Large intestine (tissue), 3 donors: ENCODE measurements around the gene KCNQ5. TPM values are rescaled to one million over a fixed set of nuclear protein-coding genes. Genes with fewer than 3 reads are reported as not detected.
A peak's percentile ranks its signal among the peaks of the same experiment; 100 is the strongest.

Experiments used
- DNase-seq, 2 donors: peaks; one replicate each; pipeline versions ENCODE4 v3.0.0 to v3.0.0-alpha.2; 2013
- H3K27ac ChIP-seq: one replicate; pipeline ENCODE4 v1.5.1; 2013; ENCODE audit warnings: low read length
- H3K27me3 ChIP-seq: 2 replicates; pipeline ENCODE4 v1.6.1; 2013; ENCODE audit warnings: low read length; ENCODE audit not compliant: control insufficient read depth, insufficient read depth
- H3K36me3 ChIP-seq: 2 replicates; pipeline ENCODE4 v1.6.1; 2013; ENCODE audit warnings: low read length; ENCODE audit not compliant: control insufficient read depth, insufficient read depth
- H3K4me1 ChIP-seq: one replicate; pipeline ENCODE4 v1.6.1; 2013; ENCODE audit warnings: low read length; ENCODE audit not compliant: control insufficient read depth, insufficient read depth
- H3K4me3 ChIP-seq: one replicate; pipeline ENCODE4 v1.5.1; 2013; ENCODE audit warnings: low read length
- H3K9me3 ChIP-seq: one replicate; pipeline ENCODE4 v1.6.1; 2013; ENCODE audit warnings: mild to moderate bottlenecking, low read depth, low read length, moderate library complexity; ENCODE audit not compliant: control insufficient read depth
- WGBS: methylation state at CpG from one replicate; pipeline ENCODE4 v1.1.5; 2013; ENCODE audit warnings: low lambda C conversion rate; ENCODE audit not compliant: insufficient coverage; 5-methylcytosine and 5-hydroxymethylcytosine counted together
- polyA plus RNA-seq: library from polyadenylated mRNA; unstranded; fragments of 120-200 nt; gene quantifications from one replicate; pipeline ENCODE4 v1.2.1, GENCODE V29; 2013

KCNQ5 gene
- polyA plus RNA-seq, 1 donor: 3.4 TPM

DNA sequence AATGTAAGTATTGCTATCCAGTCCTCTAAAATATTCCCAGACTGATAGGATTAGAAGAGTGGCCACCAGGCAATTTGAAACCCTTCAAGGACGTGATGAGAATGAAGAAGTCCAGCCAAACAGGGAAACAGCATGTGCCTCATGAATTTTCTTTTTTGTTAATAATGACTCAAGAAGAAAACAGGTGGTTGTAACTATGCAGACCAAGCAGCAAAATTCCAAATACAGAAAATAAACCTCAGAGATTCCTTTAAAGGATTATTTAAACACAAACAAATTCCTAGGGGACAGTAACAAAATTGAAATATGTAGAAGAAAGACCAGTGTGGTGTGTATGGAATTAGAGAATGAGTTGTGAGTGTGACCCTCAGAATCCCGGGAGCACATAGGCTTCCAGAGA lies 239.2 kb downstream of the KCNQ5 start:
- no peak for DNase-seq
- Histone ChIP-seq H3K27ac (no peak overlapping the region), H3K27me3 (no peaks in the 10 kb centered on the region), H3K4me1 (no peaks in the 10 kb centered on the region), H3K36me3 (no peaks in the 10 kb centered on the region), H3K4me3 (no peak overlapping the region), H3K9me3 (no peaks in the 10 kb centered on the region)
- 86% methylated on average over 1 of the region's 2 CpGs for WGBS

DNA sequence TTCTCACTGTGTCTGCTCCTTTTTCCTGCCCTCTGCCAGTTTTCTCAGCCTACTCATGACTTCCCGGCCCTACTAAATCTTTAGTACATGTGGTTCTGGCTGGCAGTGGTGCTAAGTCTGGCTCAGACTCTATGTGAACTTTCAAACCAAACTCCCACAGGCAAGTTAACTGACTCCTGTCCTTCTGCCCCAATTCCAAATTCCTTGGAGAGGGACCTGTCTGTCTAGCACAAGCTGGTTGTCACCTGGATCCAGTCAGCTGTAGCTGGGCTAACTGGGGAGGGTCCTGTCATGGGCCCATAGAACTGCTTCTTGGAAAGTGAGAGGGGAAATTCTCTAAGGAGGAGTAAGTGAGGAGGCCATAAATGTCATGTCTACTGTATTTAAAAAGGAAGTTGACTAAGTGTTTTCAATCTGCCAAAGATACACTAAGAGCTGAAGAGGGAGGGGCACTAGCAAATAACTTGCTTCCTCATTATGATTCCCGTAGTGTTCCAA lies 240.1 kb downstream of the KCNQ5 start:
- Histone ChIP-seq H3K4me1 (no peaks in the 10 kb centered on the region), H3K27ac (no peak overlapping the region), H3K27me3 (no peaks in the 10 kb centered on the region), H3K9me3 (no peaks in the 10 kb centered on the region), H3K4me3 (no peak overlapping the region), H3K36me3 (no peaks in the 10 kb centered on the region)
- DNase-seq: peak in 1 of 2 donors; percentile 3
- no CpG with 5 or more reads among the region's 2 CpGs for WGBS

DNA sequence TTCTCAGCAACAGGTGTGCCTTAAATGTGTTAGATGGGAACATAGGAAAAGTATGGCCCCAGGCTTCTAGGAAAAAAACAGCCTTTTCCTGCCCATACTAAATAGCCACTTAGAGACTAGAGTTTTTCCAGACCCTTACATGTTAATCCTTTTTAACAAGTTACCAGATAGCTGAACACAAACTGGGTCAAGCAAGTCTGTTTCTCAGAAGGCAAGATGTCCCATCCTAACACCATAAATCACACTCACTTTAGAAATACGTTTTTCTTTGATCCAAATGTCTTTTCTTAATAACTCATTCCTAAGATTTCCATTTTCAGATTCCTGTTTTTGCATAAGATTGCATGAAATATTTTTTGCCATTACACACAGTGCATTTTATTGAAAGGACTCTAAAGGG lies 241.3 kb downstream of the KCNQ5 start:
- no peaks in the 10 kb centered on the region for H3K4me1 ChIP-seq
- H3K4me3 ChIP-seq: no peak overlapping the region
- H3K9me3 ChIP-seq: no peaks in the 10 kb centered on the region
- no peak for DNase-seq
- H3K27ac ChIP-seq: no peak overlapping the region
- no peaks in the 10 kb centered on the region for H3K36me3 ChIP-seq
- no peaks in the 10 kb centered on the region for H3K27me3 ChIP-seq
- 30% methylated on average over 1 of the region's 1 CpG for WGBS

DNA sequence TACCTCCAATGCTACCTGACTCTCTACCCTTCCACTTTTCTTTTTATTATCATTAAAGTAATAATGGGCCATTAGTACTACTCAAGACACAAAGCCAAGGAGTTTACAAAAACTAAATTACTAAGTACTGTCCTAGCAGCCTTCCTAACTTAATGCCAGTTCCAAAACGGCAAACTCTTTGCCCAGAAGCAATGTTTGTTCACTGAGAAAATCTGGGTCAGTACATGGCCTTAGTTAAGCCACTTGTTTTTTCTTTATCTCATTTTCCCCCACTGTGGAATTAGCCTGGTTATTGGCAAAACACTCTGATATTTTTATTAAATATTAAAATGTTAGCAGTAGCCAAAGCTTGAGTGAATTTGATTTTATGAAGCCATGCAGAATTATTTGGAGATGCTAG lies 242.4 kb downstream of the KCNQ5 start:
- no peaks in the 10 kb centered on the region for H3K36me3 ChIP-seq
- H3K9me3 ChIP-seq: no peaks in the 10 kb centered on the region
- no peaks in the 10 kb centered on the region for H3K4me1 ChIP-seq
- no peaks in the 10 kb centered on the region for H3K27me3 ChIP-seq
- 20% methylated on average over 1 of the region's 1 CpG for WGBS
- no peak for DNase-seq
- no peak overlapping the region for H3K27ac ChIP-seq
- H3K4me3 ChIP-seq: no peak overlapping the region

DNA sequence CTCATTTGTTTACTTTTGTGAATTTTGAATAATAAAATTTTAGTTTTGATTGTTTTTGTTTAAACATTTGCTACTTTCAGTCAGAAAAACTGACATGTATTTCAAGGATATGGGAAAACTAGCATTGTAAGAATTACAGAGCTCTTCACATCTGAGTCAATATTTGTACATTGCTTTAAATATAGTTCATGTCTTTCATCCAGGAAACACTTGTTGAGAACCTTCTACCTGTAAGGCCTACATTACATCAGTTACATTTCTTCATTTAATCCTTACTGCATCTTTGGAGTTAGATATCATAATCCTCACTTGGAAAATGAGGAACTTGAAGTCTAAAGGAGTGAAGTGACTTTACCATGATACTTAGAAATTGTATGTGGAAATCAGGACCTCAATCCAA lies 242.9 kb downstream of the KCNQ5 start:
- H3K9me3 ChIP-seq: no peaks in the 10 kb centered on the region
- H3K4me1 ChIP-seq: no peaks in the 10 kb centered on the region
- no peak overlapping the region for H3K4me3 ChIP-seq
- H3K27me3 ChIP-seq: no peaks in the 10 kb centered on the region
- H3K27ac ChIP-seq: no peak overlapping the region
- no peaks in the 10 kb centered on the region for H3K36me3 ChIP-seq
- DNase-seq: no peak

DNA sequence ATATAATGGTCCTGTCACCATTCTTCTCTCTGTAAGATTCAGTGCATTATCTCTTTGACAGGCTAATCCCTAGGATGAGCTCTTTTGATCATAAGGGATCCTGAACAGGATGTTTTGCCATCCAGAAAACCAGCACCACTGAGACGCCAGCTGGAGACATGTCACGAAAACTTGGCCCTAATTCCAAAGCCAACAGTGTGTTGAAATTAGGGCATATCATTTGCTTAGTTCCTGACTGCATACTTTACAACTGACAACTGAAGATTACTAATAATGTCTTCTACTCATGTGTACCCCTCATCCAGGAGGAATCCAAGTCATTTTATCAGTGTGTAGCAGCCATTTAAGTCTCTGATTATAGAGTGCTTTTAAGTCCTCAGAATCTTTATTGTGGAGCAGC lies 243.6 kb downstream of the KCNQ5 start:
- Histone ChIP-seq H3K27ac (no peak overlapping the region), H3K9me3 (no peaks in the 10 kb centered on the region), H3K27me3 (no peaks in the 10 kb centered on the region), H3K4me3 (no peak overlapping the region), H3K4me1 (no peaks in the 10 kb centered on the region), H3K36me3 (no peaks in the 10 kb centered on the region)
- no peak for DNase-seq
- WGBS: no CpG with 5 or more reads among the region's 2 CpGs

DNA sequence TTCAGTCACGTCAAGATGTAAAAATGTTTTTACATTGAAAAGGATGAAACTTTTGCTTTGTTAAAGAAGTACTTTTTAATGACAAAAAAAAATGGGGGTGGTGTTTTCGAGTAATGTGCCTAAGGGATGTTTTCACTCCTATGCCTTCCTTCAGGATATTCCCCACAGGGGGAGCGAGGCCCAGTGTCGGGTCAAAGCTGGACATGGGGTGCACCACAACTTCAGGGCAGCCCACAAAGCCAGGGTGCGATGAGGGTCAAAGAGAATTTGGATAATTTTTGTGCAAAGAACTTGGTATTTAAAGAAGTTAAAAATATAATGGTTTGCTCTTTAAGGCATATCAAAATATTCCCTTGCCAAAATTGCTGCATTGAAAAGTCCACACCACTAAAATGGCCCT lies 247.8 kb downstream of the KCNQ5 start:
- no peak for DNase-seq
- H3K4me3 ChIP-seq: no peak overlapping the region
- no peak overlapping the region for H3K27ac ChIP-seq
- 92% methylated on average over 1 of the region's 5 CpGs for WGBS
- no peaks in the 10 kb centered on the region for H3K27me3 ChIP-seq
- H3K4me1 ChIP-seq: no peaks in the 10 kb centered on the region
- no peaks in the 10 kb centered on the region for H3K36me3 ChIP-seq
- no peaks in the 10 kb centered on the region for H3K9me3 ChIP-seq

DNA sequence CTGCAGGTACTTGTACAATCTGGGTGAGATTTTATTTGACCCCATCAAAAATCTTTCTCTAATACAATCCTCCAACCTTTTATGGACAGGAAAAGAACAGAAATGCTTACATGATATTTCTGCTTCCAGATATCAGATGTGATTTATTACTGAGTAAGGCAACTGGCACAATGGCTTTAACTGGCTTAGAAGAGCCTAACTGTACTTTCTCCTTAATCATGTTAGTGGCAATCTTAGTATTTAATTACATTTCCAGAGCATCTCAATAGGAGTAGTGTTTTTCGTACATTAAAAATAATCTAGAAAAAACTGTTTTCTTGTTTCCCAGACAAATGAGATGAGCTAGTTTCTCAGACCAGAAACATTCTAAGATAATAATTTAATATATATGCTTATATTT lies 251.6 kb downstream of the KCNQ5 start:
- Histone ChIP-seq H3K4me3 (no peak overlapping the region), H3K9me3 (no peaks in the 10 kb centered on the region), H3K27ac (no peak overlapping the region), H3K4me1 (no peaks in the 10 kb centered on the region), H3K36me3 (no peaks in the 10 kb centered on the region), H3K27me3 (no peaks in the 10 kb centered on the region)
- no peak for DNase-seq
- WGBS: 100% methylated on average over 1 of the region's 1 CpG

DNA sequence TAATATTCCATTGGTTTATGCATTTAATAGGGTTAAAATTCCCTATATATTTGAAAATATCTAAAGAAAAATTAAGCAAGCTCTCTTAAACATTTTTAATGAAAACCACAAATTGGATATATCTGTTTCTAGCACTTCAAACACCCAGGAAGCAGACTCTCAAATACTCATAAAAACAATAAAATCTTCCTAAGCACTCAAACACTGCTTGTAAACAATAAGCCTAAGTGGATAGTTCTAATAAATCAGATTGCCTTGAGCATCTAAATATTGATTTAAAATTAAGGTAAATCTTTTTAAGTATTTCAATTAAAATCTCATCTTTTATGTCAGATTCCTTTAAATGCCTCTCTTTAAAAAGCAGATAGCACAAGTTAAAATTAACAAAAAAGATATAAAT lies 254.4 kb downstream of the KCNQ5 start:
- Histone ChIP-seq H3K9me3 (no peaks in the 10 kb centered on the region), H3K4me1 (no peaks in the 10 kb centered on the region), H3K27ac (no peak overlapping the region), H3K4me3 (no peak overlapping the region), H3K36me3 (no peaks in the 10 kb centered on the region), H3K27me3 (no peaks in the 10 kb centered on the region)
- DNase-seq: no peak

DNA sequence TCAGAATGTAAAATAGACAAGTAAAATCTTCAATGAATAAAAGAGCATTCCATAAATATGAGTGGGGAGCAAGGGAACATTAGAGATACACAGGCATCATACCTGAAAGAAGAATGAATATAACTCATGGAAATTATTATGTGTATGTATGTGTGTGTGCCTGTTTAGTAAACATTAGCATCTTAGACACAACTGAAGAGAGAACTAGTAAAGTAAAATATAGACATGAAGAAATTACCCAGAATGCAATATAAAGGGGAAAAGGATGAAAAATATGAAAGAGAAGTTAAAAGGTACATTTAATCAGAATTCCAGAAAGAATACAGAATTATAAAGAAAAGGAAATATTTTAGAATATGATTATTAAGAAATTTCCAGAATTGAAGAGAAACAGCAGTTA lies 264.3 kb downstream of the KCNQ5 start:
- H3K27ac ChIP-seq: no peak overlapping the region
- H3K36me3 ChIP-seq: no peaks in the 10 kb centered on the region
- no peaks in the 10 kb centered on the region for H3K9me3 ChIP-seq
- H3K4me3 ChIP-seq: no peak overlapping the region
- H3K27me3 ChIP-seq: no peaks in the 10 kb centered on the region
- no peak for DNase-seq
- H3K4me1 ChIP-seq: no peaks in the 10 kb centered on the region

DNA sequence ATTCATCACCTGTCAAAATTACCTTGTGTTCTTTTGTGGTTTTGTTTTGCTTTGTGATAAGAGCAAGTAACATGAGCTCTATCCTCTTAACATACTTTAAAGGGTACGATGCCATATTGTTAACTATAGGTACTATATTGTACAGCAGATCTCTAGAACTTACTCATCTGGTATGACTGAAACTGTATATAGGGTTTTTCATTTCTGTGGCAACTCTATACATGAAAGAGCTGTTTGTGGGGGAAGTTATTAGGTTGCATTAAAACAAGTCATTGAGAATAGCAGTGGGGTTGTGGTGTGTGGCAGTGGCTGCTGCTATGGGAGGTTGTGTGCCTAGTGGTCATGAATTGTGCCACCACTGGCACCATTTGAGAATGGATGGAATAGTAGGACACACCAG lies 268.4 kb downstream of the KCNQ5 start:
- H3K4me1 ChIP-seq: no peaks in the 10 kb centered on the region
- H3K27me3 ChIP-seq: no peaks in the 10 kb centered on the region
- H3K9me3 ChIP-seq: no peaks in the 10 kb centered on the region
- H3K4me3 ChIP-seq: no peak overlapping the region
- no peak overlapping the region for H3K27ac ChIP-seq
- H3K36me3 ChIP-seq: no peaks in the 10 kb centered on the region
- no CpG with 5 or more reads among the region's 1 CpG for WGBS
- no peak for DNase-seq
